Neural cell (in vitro differentiated cells): ENCODE data around the gene FOXK2. TPM values are rescaled to one million over a fixed set of nuclear protein-coding genes. Genes with fewer than 3 reads are reported as not detected.

Experiments
- H2AFZ ChIP-seq: fragments of 200-600, 300-800 bp; sonication (generic), shearing (Covaris generic); 2 replicates; pipeline ENCODE4 v1.6.0; 2014; ENCODE audit warnings: low read depth, mild to moderate bottlenecking, antibody characterized with exemption, low read length, moderate library complexity
- H3F3A ChIP-seq: fragments of 200-600 bp; shearing (Covaris generic); 2 replicates; pipeline ENCODE4 v1.6.1; 2016; ENCODE audit warnings: mild to moderate bottlenecking, moderate library complexity, mixed read lengths, antibody characterized with exemption, low read length; ENCODE audit not compliant: insufficient read depth, poor library complexity, severe bottlenecking
- H3K27ac ChIP-seq: fragments of 200-600, 300-800 bp; sonication (generic), shearing (Covaris generic); 2 replicates; pipeline ENCODE4 v1.5.1; 2014; ENCODE audit warnings: mild to moderate bottlenecking, low read length, moderate library complexity
- H3K27me3 ChIP-seq: fragments of 300-800, 200-600 bp; sonication (generic), shearing (Covaris generic); 2 replicates; pipeline ENCODE4 v1.6.0; 2014; ENCODE audit warnings: mild to moderate bottlenecking, low read depth, low read length, moderate library complexity; ENCODE audit not compliant: insufficient read depth
- H3K36me3 ChIP-seq: fragments of 300-800, 200-600 bp; sonication (generic), shearing (Covaris generic); 2 replicates; pipeline ENCODE4 v1.5.1; 2014; ENCODE audit warnings: mild to moderate bottlenecking, antibody characterized with exemption, low read length, moderate library complexity; ENCODE audit not compliant: insufficient read depth
- H3K4me2 ChIP-seq: fragments of 300-800, 200-600 bp; sonication (generic), shearing (Covaris generic); 2 replicates; pipeline ENCODE4 v1.6.0; 2014; ENCODE audit warnings: mild to moderate bottlenecking, low read length
- H3K4me3 ChIP-seq: fragments of 300-800, 200-600 bp; sonication (generic), shearing (Covaris generic); 2 replicates; pipeline ENCODE4 v1.5.1; 2014; ENCODE audit warnings: mild to moderate bottlenecking, low read length, moderate library complexity
- H3K79me2 ChIP-seq: fragments of 200-600 bp; shearing (Covaris generic); replicated peaks from 2 replicates; pipeline ENCODE4 v1.6.0; 2014; ENCODE audit warnings: mild to moderate bottlenecking, low read length, moderate library complexity; ENCODE audit not compliant: insufficient read depth
- H3K9ac ChIP-seq: fragments of 300-800, 200-600 bp; sonication (generic), shearing (Covaris generic); 2 replicates; pipeline ENCODE4 v1.6.1; 2016; ENCODE audit warnings: mild to moderate bottlenecking, low read length, mixed read lengths
- H3K9me2 ChIP-seq: fragments of 200-600 bp; shearing (Covaris generic); 2 replicates; pipeline ENCODE4 v1.6.1; 2016; ENCODE audit warnings: mild to moderate bottlenecking, low read length, mixed read lengths; ENCODE audit not compliant: insufficient read depth
- H3K9me3 ChIP-seq: fragments of 200-600, 300-800 bp; sonication (generic), shearing (Covaris generic); 2 replicates; pipeline ENCODE4 v1.6.1; 2016; ENCODE audit warnings: mild to moderate bottlenecking, mixed run types, low read length, moderate library complexity, mixed read lengths
- H4K20me1 ChIP-seq: fragments of 200-600 bp; shearing (Covaris generic); 2 replicates; pipeline ENCODE4 v1.6.1; 2016; ENCODE audit warnings: mild to moderate bottlenecking, mixed run types; ENCODE audit not compliant: insufficient read depth
- CTCF ChIP-seq: fragments of 450-650 bp; IDR thresholded peaks from 2 replicates; pipeline ENCODE4 v1.5.1; 2014; ENCODE audit warnings: antibody characterized with exemption, mild to moderate bottlenecking, moderate library complexity; ENCODE audit not compliant: poor library complexity, severe bottlenecking
- EP300 ChIP-seq: fragments of 450-650 bp; conservative IDR thresholded peaks from 2 replicates; pipeline ENCODE4 v1.6.1; 2014; ENCODE audit warnings: antibody characterized with exemption, mild to moderate bottlenecking, moderate library complexity; ENCODE audit not compliant: poor library complexity, severe bottlenecking
- EZH2 ChIP-seq: fragments of 200-600, 300-800 bp; shearing (Covaris generic), sonication (generic); IDR thresholded peaks from 2 replicates; pipeline ENCODE4 v1.6.1; 2014; ENCODE audit warnings: antibody characterized with exemption, low read length, borderline replicate concordance, mild to moderate bottlenecking; ENCODE audit not compliant: insufficient read depth, poor library complexity, severe bottlenecking
- MXI1 ChIP-seq: fragments of 450-650 bp; conservative IDR thresholded peaks from 2 replicates; pipeline ENCODE4 v1.6.1; 2014; ENCODE audit warnings: antibody characterized with exemption, mild to moderate bottlenecking; ENCODE audit not compliant: poor library complexity, severe bottlenecking
- POLR2AphosphoS5 ChIP-seq: IDR thresholded peaks from 2 replicates; pipeline ENCODE4 v1.6.1; 2012
- RAD21 ChIP-seq: fragments of 450-650 bp; conservative IDR thresholded peaks from 2 replicates; pipeline ENCODE4 v1.6.1; 2014; ENCODE audit warnings: antibody characterized with exemption, mild to moderate bottlenecking, moderate library complexity
- SMC3 ChIP-seq: fragments of 450-650 bp; conservative IDR thresholded peaks from 2 replicates; pipeline ENCODE4 v1.6.1; 2014; ENCODE audit warnings: antibody characterized with exemption, mild to moderate bottlenecking, moderate library complexity; ENCODE audit not compliant: poor library complexity
- TAF1 ChIP-seq: IDR thresholded peaks from 2 replicates; pipeline ENCODE4 v1.6.1; 2012; ENCODE audit warnings: low read depth
- polyA plus RNA-seq: library from polyadenylated mRNA; depleted of rRNA; stranded (reverse); fragments of >200 nt; gene quantifications from 2 replicates; pipeline ENCODE4 v1.2.3, GENCODE V29; 2014
- TF ChIP-seq, protein P1 (sequence below): IDR thresholded peaks from 2 replicates; pipeline ENCODE4 v1.6.1; 2012; ENCODE audit warnings: borderline replicate concordance

Gene FOXK2
- polyA plus RNA-seq, 1 donor from 2014 or later: 24.4 TPM

DNA sequence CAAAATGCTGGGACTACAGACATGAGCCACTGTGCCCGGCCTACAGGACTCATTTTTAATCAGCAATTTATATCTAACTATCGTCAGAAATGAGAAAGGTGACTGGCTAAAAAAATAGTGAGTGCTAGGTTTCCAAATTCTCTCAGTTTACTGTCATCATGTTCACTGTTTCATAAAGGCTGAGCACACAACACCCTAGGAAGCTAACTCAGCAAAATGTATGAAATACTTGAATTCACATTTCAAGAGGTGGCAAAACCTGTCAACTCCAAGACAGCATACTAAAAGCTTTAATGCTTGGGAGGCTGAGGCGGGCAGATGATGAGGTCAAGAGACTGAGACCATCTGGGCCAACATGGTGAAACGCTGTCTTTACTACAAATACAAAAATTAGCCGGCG lies 112.0 kb downstream of the FOXK2 start:
- Histone ChIP-seq H3K9me2 (no peaks in the 10 kb centered on the region), H3K9ac (no peak overlapping the region), H2AFZ (no peak overlapping the region), H3K27me3 (no peaks in the 10 kb centered on the region), H3K4me3 (no peak overlapping the region), H3K9me3 (no peaks in the 10 kb centered on the region), H3K4me2 (no peak overlapping the region), H3K27ac (no peak overlapping the region), H4K20me1 (no peaks in the 10 kb centered on the region), H3F3A (no peaks in the 10 kb centered on the region), H3K79me2 (peaks cover 26% of the 10 kb centered on the region), H3K36me3 (no peaks in the 10 kb centered on the region)
- TF ChIP-seq EP300: no peak
- TF ChIP-seq TAF1: no peak
- TF ChIP-seq, protein P1, sequence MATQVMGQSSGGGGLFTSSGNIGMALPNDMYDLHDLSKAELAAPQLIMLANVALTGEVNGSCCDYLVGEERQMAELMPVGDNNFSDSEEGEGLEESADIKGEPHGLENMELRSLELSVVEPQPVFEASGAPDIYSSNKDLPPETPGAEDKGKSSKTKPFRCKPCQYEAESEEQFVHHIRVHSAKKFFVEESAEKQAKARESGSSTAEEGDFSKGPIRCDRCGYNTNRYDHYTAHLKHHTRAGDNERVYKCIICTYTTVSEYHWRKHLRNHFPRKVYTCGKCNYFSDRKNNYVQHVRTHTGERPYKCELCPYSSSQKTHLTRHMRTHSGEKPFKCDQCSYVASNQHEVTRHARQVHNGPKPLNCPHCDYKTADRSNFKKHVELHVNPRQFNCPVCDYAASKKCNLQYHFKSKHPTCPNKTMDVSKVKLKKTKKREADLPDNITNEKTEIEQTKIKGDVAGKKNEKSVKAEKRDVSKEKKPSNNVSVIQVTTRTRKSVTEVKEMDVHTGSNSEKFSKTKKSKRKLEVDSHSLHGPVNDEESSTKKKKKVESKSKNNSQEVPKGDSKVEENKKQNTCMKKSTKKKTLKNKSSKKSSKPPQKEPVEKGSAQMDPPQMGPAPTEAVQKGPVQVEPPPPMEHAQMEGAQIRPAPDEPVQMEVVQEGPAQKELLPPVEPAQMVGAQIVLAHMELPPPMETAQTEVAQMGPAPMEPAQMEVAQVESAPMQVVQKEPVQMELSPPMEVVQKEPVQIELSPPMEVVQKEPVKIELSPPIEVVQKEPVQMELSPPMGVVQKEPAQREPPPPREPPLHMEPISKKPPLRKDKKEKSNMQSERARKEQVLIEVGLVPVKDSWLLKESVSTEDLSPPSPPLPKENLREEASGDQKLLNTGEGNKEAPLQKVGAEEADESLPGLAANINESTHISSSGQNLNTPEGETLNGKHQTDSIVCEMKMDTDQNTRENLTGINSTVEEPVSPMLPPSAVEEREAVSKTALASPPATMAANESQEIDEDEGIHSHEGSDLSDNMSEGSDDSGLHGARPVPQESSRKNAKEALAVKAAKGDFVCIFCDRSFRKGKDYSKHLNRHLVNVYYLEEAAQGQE: no peak
- no peak for TF ChIP-seq MXI1
- TF ChIP-seq EZH2: no peak
- no peak for TF ChIP-seq SMC3
- TF ChIP-seq POLR2AphosphoS5: no peak
- no peak for TF ChIP-seq CTCF
- no peak for TF ChIP-seq RAD21

DNA sequence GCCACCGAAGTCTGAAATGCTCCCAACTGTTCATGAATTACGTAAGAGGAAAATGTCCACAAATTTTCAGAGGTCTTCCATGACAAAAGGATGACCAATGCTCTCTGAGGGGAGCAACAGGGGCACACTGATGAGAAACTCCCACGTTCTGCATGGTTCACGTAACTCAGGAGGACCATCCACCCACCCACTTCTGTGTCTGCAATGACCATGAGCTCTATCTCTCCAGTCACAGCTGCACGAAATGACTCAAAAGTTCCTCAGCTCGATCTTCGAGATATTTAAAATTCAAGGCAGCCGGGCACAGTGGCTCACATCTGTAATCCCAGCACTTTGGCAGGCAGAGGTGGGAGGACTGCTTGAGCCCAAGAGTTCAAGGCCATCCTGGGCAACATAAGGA lies 112.9 kb downstream of the FOXK2 start:
- Histone ChIP-seq H4K20me1 (no peaks in the 10 kb centered on the region), H3F3A (no peaks in the 10 kb centered on the region), H3K4me3 (no peak overlapping the region), H3K9me3 (no peaks in the 10 kb centered on the region), H3K27ac (no peak overlapping the region), H3K27me3 (no peaks in the 10 kb centered on the region), H3K79me2 (peaks cover 26% of the 10 kb centered on the region), H2AFZ (no peak overlapping the region), H3K4me2 (no peak overlapping the region), H3K9ac (no peak overlapping the region), H3K9me2 (no peaks in the 10 kb centered on the region), H3K36me3 (no peaks in the 10 kb centered on the region)
- TF ChIP-seq TAF1 (no peak), EZH2 (no peak), SMC3 (no peak), POLR2AphosphoS5 (no peak), CTCF (no peak), RAD21 (no peak), EP300 (no peak), MXI1 (no peak)
- TF ChIP-seq, protein P1: no peak
